CD14-positive monocyte (primary cell): ENCODE data around the gene CRADD. TPM values are rescaled to one million over a fixed set of nuclear protein-coding genes. Genes with fewer than 3 reads are reported as not detected.

Experiments used
- DNase-seq, 3 donors: peaks; one replicate each; pipeline ENCODE4 v3.0.0-alpha.2; 2011 to 2022
- H2AFZ ChIP-seq: 2 replicates; pipeline ENCODE4 v1.6.0; 2012; ENCODE audit warnings: mild to moderate bottlenecking, low read depth, low read length, inconsistent platforms; ENCODE audit not compliant: insufficient read depth, poor library complexity, severe bottlenecking
- H3K27ac ChIP-seq, 2 donors: 1 replicate in 1 of 2; 2 replicates in 1 of 2; pipeline ENCODE4 v1.5.1; 2012 to 2013; ENCODE audit warnings: low read length in 2 of 2, control low read depth in 1 of 2, inconsistent platforms in 1 of 2, low read depth in 1 of 2, mild to moderate bottlenecking in 1 of 2
- H3K27me3 ChIP-seq, 2 donors: one replicate each; pipeline versions ENCODE4 v1.6.0 to v1.6.1; 2011 to 2013; ENCODE audit warnings: low read length in 2 of 2; ENCODE audit not compliant: control insufficient read depth in 2 of 2, insufficient read depth in 2 of 2
- H3K36me3 ChIP-seq, 2 donors: replicated peaks in 1 of 2; 1 replicate in 1 of 2; 2 replicates in 1 of 2; pipeline versions ENCODE4 v1.5.1 to v1.6.1; 2012 to 2013; ENCODE audit warnings: low read length in 2 of 2, control low read depth in 1 of 2, inconsistent platforms in 1 of 2, mild to moderate bottlenecking in 1 of 2; ENCODE audit not compliant: insufficient read depth in 2 of 2, control insufficient read depth in 1 of 2
- H3K4me1 ChIP-seq, 2 donors: 1 replicate in 1 of 2; 2 replicates in 1 of 2; pipeline versions ENCODE4 v1.5.1 to v1.6.1; 2012 to 2013; ENCODE audit warnings: low read length in 2 of 2, control low read depth in 1 of 2, inconsistent platforms in 1 of 2, mild to moderate bottlenecking in 1 of 2, moderate library complexity in 1 of 2; ENCODE audit not compliant: insufficient read depth in 2 of 2, control insufficient read depth in 1 of 2
- H3K4me2 ChIP-seq: replicated peaks from 2 replicates; pipeline ENCODE3; 2012; ENCODE audit warnings: low read length, moderate library complexity, mild to moderate bottlenecking; ENCODE audit not compliant: poor library complexity, severe bottlenecking; ENCODE audit errors: extremely low read depth
- H3K4me3 ChIP-seq, 3 experiments: fragments of 200-600 bp in 1 of 3; sonication (generic) in 1 of 3; replicated peaks in 1 of 3; 1 replicate in 2 of 3; 2 replicates in 1 of 3; pipeline ENCODE4 v1.5.1; 2011 to 2013; ENCODE audit warnings: low read length in 3 of 3, mild to moderate bottlenecking in 3 of 3, control low read depth in 2 of 3, low read depth in 2 of 3, inconsistent platforms in 1 of 3, moderate library complexity in 1 of 3
- H3K79me2 ChIP-seq: 2 replicates; pipeline ENCODE4 v1.6.0; 2012; ENCODE audit warnings: mild to moderate bottlenecking, control low read depth, inconsistent platforms, low read length, moderate library complexity; ENCODE audit not compliant: insufficient read depth
- H3K9ac ChIP-seq: 2 replicates; pipeline ENCODE4 v1.6.0; 2017; ENCODE audit warnings: low read length, mild to moderate bottlenecking; ENCODE audit not compliant: insufficient read depth, poor library complexity, severe bottlenecking
- H3K9me3 ChIP-seq, 2 donors: replicated peaks in 1 of 2; 1 replicate in 1 of 2; 2 replicates in 1 of 2; pipeline versions ENCODE4 v1.5.1 to v1.6.1; 2012 to 2013; ENCODE audit warnings: low read length in 2 of 2, control low read depth in 1 of 2; ENCODE audit not compliant: control insufficient read depth in 1 of 2, insufficient read depth in 1 of 2
- H4K20me1 ChIP-seq: 2 replicates; pipeline ENCODE4 v1.6.0; 2012; ENCODE audit warnings: mild to moderate bottlenecking, low read length, control low read depth, moderate library complexity; ENCODE audit not compliant: insufficient read depth
- H3K27ac Mint-ChIP-seq, 7 donors: one replicate each; pipeline ENCODE4 v1.8.0; 2020; ENCODE audit warnings: mild to moderate bottlenecking in 7 of 7, mixed read lengths in 7 of 7, moderate library complexity in 6 of 7, inconsistent platforms in 2 of 7
- H3K27me3 Mint-ChIP-seq, 3 donors: one replicate each; pipeline ENCODE4 v1.8.0; 2021 to 2022; ENCODE audit warnings: low read depth in 3 of 3, mild to moderate bottlenecking in 3 of 3, mixed read lengths in 3 of 3, moderate library complexity in 3 of 3, inconsistent platforms in 1 of 3
- H3K36me3 Mint-ChIP-seq, 2 donors: one replicate each; pipeline ENCODE4 v1.8.0; 2020; ENCODE audit warnings: mixed read lengths in 2 of 2, inconsistent platforms in 1 of 2, mild to moderate bottlenecking in 1 of 2
- H3K4me1 Mint-ChIP-seq: one replicate; pipeline ENCODE4 v1.8.0; 2020; ENCODE audit warnings: mild to moderate bottlenecking, mixed read lengths
- H3K4me3 Mint-ChIP-seq, 2 donors: one replicate each; pipeline ENCODE4 v1.8.0; 2020; ENCODE audit warnings: mild to moderate bottlenecking in 2 of 2, mixed read lengths in 2 of 2, moderate library complexity in 1 of 2
- H3K9me3 Mint-ChIP-seq, 7 donors: one replicate each; pipeline ENCODE4 v1.8.0; 2020 to 2022; ENCODE audit warnings: mixed read lengths in 7 of 7, mild to moderate bottlenecking in 6 of 7, moderate library complexity in 6 of 7, inconsistent platforms in 2 of 7
- CTCF ChIP-seq: fragments of 200-600 bp; IDR thresholded peaks from one replicate; pipeline ENCODE4 v1.8.0; 2022; ENCODE audit warnings: antibody characterized with exemption, mild to moderate bottlenecking
- WGBS: methylation state at CpG from one replicate; pipeline ENCODE4 v1.1.5; 2013; ENCODE audit warnings: missing lambda C conversion rate; ENCODE audit not compliant: insufficient coverage; 5-methylcytosine and 5-hydroxymethylcytosine counted together
- intact Hi-C, 2 donors: fragments of 100-400 bp; cut with micrococcal nuclease; formaldehyde crosslinking; loops; one replicate each; pipeline versions ENCODE4 v1.15.0 to v1.15.1; 2023
- polyA plus RNA-seq, 3 donors: library from polyadenylated mRNA; depleted of rRNA in 1 of 3; unstranded in 2 of 3; stranded (reverse) in 1 of 3; fragments of 300-500 nt in 2 of 3; fragments of >200 nt in 1 of 3; fragmentation: Illumina TruSeq in 2 of 3; gene quantifications; 1 replicate in 2 of 3; 2 replicates in 1 of 3; pipeline ENCODE4 v1.2.3, GENCODE V29; 2012 to 2021

Gene CRADD
- polyA plus RNA-seq, 3 donors, result 5.6 to 12.2 (median 11.2) TPM

DNA sequence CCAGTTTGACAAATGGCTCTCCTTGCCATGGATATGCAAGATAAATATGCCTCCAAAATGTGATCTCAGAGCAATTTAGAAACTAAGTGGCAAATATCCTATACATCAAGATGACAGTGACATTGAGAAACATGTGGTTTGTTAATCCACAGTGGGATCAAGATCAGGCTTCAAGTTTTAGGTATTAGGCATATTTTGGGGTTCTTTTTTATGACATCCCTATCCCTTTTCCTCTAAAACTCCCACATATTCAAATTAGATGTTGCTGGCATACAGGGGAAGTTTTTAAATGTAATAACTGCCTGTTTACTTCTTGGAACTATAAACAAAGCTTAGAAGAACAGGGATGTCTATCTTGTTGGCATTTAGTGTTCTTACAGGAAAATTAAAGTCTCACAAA, 179.4 kb downstream of the CRADD start:
- Mint-ChIP-seq H3K36me3 (peaks cover 1 to 5% of the 10 kb centered on the region in 2 donors), H3K4me1 (peaks cover 29% of the 10 kb centered on the region), H3K9me3 (peaks cover 0 to 2% (median 0%) of the 10 kb centered on the region in 7 donors), H3K4me3 (no peak overlapping the region), H3K27me3 (peaks cover 0 to 5% (median 2%) of the 10 kb centered on the region in 3 donors), H3K27ac (no peak overlapping the region)
- Histone ChIP-seq H4K20me1 (no peaks in the 10 kb centered on the region), H3K9me3 (no peaks in the 10 kb centered on the region), H3K27ac (no peak overlapping the region), H3K79me2 (no peaks in the 10 kb centered on the region), H2AFZ (no peak overlapping the region), H3K36me3 (no peaks in the 10 kb centered on the region), H3K27me3 (no peaks in the 10 kb centered on the region), H3K4me2 (no peak overlapping the region), H3K4me1 (peaks cover 22 to 32% of the 10 kb centered on the region in 2 donors), H3K4me3 (no peak overlapping the region), H3K9ac (no peak overlapping the region)
- TF ChIP-seq CTCF, result no peak
- DNase-seq, result no peak
- intact Hi-C loops, result no loop called here

DNA sequence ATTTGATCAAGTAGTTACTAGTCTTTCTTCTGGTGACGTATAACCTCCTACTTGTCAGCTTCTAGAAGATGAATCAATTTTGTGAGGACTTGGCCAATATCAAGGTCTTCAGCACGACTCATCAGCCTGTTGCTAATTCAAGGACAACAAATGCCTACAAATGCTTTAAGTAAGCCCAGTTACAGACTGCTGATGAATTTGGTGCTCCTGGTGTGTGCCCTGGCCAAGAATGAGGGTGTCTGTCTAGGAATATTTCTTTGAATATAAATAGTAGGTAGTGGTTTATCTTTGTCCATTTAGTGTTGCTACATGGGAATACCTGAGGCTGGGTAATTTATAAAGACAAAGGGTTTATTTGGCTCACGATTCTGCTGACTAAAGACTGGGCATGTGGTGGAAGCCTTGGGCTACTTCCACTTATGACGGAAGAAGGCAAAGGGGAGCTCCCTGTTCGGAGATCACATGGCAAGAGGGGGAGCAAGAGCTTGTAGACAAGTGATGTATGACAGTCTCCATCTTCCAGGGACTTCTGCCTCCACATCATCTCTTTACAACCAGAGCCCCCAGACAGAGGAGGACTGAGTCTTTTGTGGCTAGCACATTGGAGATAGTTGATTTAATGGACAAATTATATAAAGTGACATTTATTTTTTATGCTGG, 180.2 kb downstream of the CRADD start:
- peaks cover 31% of the 10 kb centered on the region for H3K4me1 Mint-ChIP-seq
- H3K27me3 Mint-ChIP-seq, result peaks cover 0 to 5% (median 2%) of the 10 kb centered on the region in 3 donors
- Histone ChIP-seq H3K27ac (no peak overlapping the region), H3K79me2 (no peaks in the 10 kb centered on the region), H3K9me3 (no peaks in the 10 kb centered on the region), H2AFZ (no peak overlapping the region), H3K4me3 (no peak overlapping the region), H3K4me2 (no peak overlapping the region), H3K27me3 (no peaks in the 10 kb centered on the region), H3K4me1 (peaks cover 22 to 24% of the 10 kb centered on the region in 2 donors), H4K20me1 (no peaks in the 10 kb centered on the region), H3K36me3 (no peaks in the 10 kb centered on the region), H3K9ac (no peak overlapping the region)
- no peak overlapping the region for H3K4me3 Mint-ChIP-seq
- H3K9me3 Mint-ChIP-seq, result peaks cover 0 to 2% (median 0%) of the 10 kb centered on the region in 7 donors
- 83% methylated on average over 2 of the region's 5 CpGs for WGBS
- peak in 2 of 3 donors; percentile 16 to 44 for DNase-seq
- peaks cover 0 to under 1% of the 10 kb centered on the region in 2 donors for H3K36me3 Mint-ChIP-seq
- H3K27ac Mint-ChIP-seq, result no peak overlapping the region
- no peak for TF ChIP-seq CTCF
- intact Hi-C loops, result no loop called here
